AG08395 (cell line): ENCODE data around the gene OSBPL8.
"Not testable (repeated sequence)": the region's sequence is repeated elsewhere in the genome, so short reads cannot be mapped to it uniquely, and the experiment has no call there.

ENCODE experiments used
- DNase-seq: peaks from one replicate; pipeline ENCODE4 v3.0.0; 2012; ENCODE audit warnings: mixed read lengths, low spot score

OSBPL8 gene

GRCh38 chr12:76420222-76420621 lies 139.3 kb downstream of the OSBPL8 start:
- DNase-seq, result no peak

DNA sequence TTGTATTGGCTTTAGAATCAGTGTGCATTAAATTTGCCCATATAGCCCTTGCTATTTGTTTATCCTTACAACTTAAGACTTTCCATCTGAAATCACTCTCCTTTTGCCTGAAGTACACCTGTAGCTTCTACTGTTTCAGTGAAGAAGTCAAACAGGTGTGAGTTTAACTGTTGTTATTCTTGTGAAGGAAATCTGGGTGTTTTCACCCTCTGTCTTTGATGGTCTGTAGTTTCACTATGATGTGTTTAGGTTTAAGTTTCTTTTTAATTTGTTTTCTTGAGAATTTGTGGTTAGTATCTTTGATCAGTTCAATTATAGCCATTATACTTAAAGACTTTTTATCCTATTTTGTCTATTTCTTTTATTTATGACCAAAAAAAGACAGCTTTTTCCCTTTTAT lies 142.5 kb downstream of the OSBPL8 start:
- no peak for DNase-seq

- DNase-seq, result no peak
Observed at GRCh38 chr12:76413121-76413520, 146.4 kb downstream of the OSBPL8 start.

- no peak for DNase-seq
Observed at GRCh38 chr12:76410781-76411180, 148.8 kb downstream of the OSBPL8 start.

GRCh38 chr12:76410371-76410770 lies 149.2 kb downstream of the OSBPL8 start:
- no peak for DNase-seq

DNA sequence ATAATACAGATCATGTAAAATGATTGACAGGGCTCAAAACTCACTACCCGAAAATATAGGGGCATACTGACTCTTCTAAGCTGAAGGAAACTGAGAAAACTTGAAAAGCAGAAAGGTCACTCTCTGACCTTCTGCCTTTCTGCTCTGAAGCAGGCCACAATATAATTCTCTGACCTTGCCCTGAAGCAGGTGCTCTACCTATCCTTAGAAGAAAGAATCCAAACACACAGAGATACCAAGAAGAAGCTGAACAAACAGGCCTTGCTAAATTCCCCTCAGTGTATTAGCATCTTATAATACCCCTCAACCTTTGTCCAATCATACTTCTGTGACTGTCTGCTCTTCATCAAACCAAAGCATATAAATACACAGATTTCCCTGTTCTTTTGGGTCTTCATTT lies 150.5 kb downstream of the OSBPL8 start:
- DNase-seq, result no peak

DNA sequence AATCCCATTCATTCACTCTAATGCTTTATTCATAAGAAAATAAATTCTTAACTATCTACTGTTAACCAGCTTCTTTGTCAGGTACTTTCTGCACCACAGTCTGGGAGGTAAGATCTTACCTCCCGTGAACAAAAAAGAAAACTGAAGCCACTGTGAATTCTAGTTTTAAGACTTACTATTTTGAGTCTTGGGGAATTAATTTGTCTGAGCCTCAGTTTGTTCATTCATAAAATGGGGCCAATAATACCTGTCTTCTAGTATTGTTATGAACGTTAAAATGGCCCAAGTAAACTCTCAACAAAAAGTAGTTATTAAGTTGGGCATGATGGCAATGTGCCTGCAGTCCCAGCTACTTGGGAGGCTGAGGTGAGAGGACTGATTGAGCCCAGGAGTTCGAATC lies 151.9 kb downstream of the OSBPL8 start:
- DNase-seq, result no peak

DNA sequence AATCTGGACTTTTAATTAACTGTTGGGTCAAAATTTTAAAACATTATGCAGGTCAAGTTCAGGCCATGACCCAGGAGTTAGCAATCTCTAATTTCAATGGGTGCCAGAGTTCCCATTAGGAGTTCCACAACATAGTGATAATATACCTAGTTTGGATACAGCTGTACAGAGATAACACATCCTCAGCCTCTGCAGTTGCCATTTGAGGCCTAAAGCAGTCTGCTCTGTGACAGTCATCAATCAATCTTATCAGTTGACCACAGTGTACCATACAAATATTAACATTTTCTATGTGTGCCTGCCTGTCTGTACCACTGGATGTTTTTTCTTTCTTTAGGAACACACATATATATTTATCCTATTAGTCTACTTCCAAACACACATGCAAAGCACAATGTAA lies 157.3 kb downstream of the OSBPL8 start:
- DNase-seq, result no peak

- DNase-seq, result no peak
Observed at GRCh38 chr12:76400136-76400535, 159.4 kb downstream of the OSBPL8 start.

- no peak for DNase-seq
Observed at GRCh38 chr12:76399040-76399439, 160.5 kb downstream of the OSBPL8 start.

- DNase-seq, result peak; percentile 5
Observed at GRCh38 chr12:76398106-76398505, 161.5 kb downstream of the OSBPL8 start.

DNA sequence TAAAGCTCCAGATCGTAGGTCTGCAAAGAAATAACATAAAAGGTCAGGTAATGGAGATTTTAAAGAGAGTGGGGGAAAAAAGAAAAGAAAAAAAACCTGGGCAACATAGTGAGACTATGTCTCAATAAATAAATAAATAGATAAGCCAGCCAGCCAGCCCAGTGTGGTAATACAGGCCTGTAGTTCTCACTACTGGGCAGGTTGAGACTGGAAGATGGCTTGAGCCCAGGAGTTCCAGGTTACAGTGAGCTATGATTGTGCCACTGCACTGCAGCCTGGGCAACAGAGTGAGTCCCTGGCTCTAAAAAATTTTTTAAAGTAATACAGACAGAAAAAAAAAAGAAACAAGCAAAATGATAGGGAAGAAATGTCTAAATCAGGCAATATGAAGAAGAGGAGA lies 168.1 kb downstream of the OSBPL8 start:
- no peak for DNase-seq

DNA sequence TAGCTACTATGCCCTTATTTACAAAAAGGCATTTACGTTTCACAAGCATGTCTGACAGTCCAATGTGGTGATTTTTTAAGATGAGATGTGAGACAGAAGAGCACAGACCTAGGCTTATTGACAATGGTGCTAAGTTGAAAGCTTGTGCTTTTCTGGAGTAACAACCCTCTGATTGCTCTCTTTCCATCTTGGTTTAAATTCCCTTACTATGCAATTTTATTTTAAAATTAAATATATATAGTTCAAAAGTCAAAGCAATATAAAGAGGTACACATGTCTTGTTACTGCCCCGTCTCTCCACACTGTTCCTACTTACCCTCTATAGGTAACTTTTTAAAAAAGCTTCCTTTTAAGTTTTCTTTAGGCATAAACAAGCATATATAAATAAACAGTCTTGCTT lies 172.0 kb downstream of the OSBPL8 start:
- no peak for DNase-seq

DNA sequence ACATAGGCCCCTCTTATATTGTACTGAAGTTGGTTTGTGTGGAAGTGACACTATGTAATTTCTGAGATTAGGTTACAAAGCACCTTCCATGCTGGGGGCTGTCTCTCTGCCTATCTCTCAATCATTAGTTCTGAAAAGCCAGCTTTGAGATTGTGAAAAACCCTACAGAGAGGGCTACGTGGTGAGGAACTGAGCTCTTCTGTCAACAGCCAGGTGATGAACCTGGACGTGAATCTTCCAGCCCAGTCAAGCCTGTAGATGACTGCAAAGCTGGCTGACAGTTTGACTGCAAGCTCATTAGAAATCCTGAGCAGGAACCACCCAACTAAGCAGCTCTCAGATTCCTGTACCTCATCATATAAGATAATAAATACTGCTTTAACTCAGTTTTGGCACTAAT lies 175.0 kb downstream of the OSBPL8 start:
- DNase-seq, result no peak

DNA sequence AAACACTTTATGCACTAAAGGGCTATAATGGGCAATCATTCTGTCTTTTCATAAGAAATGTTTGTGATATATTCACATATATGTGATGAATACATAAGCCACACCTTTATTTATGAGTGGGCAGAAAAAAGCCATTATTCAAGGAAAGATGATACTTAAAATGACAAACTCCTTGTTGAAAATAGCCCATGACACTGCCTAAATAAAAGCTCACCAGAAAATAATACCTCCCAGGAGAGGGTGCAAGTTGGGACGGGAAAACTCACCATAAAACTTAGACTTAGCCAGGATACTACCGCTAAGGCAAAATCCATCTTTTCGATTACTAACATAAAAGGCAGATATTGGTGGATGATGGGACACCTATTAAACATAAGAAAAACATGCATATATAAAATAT lies 175.6 kb downstream of the OSBPL8 start:
- DNase-seq, result no peak

DNA sequence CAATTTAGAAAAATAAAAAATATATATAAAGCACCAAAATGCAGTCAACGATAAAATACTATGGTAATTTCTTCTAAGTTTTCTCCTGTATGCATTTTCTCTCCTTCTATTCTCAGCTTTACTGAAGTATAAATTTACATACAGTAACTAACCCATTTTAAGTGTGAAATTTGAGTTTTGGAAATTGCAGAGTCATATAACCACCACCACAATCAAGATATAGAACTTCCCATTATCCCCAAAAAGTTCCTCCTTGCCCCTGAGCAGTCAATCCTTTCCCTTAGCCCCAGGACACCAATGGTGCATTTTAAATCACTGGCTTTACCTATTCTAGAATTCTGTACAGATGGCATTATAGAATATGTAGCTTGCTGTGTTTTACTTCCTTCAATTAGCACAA lies 180.3 kb downstream of the OSBPL8 start:
- DNase-seq, result no peak

- DNase-seq, result not testable (repeated sequence)
Observed at GRCh38 chr12:76376876-76377275, 182.7 kb downstream of the OSBPL8 start.

DNA sequence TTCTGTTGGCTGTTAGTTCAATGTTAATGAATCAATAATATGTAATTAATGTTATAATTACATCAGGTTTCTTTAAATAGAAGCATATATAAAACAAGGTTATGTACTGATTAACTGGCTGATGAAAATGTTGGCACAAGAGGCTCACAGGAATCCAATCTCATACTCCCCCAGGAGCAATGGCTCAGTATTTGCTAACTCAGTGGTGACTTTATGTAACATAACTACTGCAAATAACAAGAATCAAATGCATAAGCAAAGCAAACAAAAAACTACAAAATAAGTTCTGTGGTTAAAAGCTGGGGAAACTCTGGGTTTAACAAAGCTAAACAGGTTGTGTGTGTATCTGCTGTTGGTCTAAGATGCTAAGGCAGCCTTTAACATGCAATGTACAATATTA lies 183.6 kb downstream of the OSBPL8 start:
- DNase-seq, result no peak

GRCh38 chr12:76375470-76375869 lies 184.1 kb downstream of the OSBPL8 start:
- no peak for DNase-seq

DNA sequence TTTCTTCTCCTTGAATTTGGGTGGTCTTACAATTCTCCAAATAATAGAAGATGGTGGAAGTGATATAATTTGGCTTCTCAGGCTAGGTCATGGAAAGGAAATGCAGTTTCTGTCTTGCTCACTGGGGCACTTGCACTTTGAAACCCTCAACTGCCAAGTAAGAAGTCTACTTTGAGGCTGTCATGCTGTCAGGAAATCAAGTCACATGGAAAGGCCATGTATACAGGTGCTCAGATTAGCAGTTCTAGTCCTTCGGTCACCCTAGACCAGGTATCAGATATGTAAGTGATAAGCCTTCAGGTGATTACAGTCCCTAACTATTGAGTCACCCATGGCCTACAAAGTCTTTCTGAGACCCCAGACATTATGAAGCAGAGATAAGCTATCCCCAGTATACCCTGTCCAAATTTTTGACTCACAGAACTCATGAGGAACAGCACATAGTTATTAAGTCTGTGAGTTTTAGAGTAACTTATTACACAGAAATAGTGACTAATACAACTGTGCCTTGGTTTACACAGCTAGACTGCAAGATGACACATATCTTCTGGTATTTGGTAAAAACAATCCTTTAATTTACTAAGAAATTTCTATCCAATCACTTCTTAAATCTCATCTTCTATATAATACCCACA lies 185.1 kb downstream of the OSBPL8 start:
- no peak for DNase-seq

DNA sequence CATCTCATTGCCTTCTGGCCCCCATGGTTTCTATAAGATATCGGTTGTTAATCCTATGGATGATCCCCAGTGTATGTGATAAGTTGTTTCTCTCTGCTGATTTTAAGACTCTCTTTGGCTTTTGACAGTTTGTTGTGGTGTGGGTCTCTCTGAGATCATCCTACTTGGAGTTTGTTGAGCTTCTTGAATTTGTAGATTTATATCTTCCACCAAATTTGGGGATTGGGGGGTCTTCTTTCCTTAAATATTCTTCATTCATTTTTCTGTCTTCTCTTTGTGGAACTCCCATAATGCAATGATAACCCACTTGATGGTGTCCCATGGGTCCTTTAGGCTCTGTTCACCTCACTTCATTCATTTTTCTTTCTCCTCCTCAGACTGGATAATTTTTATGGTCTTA lies 191.3 kb downstream of the OSBPL8 start:
- no peak for DNase-seq

DNA sequence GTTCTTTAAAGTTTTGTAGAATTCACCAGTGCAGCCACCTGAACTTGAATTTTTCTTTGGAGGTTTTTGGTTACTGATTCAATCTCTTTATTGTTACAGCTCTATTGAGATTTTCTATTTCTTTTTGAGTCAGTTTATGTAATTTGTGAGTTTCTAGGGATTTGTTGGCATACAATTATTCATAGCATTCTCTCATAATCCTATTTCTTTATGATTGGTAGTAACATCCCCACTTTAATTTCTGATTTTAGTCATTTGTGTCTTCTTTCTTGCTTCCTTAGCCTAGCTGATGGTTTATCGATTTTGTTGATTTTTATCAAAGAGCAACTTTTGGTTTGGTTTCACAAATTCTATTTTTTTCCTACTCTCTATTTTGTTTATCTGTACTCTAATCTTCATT lies 193.4 kb downstream of the OSBPL8 start:
- DNase-seq, result no peak

- DNase-seq, result not testable (repeated sequence)
Observed at GRCh38 chr12:76364131-76364530, 195.4 kb downstream of the OSBPL8 start.

DNA sequence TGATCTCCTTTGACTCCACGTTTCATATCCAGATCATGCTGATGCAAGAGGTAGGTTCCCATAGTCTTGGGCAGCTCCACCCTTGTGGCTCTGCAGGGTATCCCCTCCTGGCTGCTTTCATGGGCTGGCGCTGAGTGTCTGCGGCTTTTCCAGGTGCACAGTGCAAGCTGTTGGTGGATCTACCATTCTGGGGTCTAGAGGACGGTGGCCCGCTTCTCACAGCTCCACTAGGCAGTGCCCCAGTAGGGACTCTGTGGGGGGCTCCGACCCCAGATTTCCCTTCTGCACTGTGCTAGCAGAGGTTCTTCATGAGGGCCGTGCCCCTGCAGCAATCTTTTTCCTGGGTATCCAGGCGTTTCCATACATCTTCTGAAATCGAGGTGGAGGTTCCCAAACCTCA lies 199.3 kb downstream of the OSBPL8 start:
- DNase-seq, result no peak

GRCh38 chr12:76356071-76356470 lies 203.5 kb downstream of the OSBPL8 start:
- DNase-seq, result no peak
